GM23338 (cell line): ENCODE data around the gene CPT1A. TPM values are rescaled to one million over a fixed set of nuclear protein-coding genes. Genes with fewer than 3 reads are reported as not detected.

Experiments used
- ATAC-seq: fragments of 200-7000 bp; cut with Tn5 transposase; 3 replicates; pipeline ENCODE4 v1.9.1; 2020
- DNase-seq: peaks from one replicate; pipeline ENCODE4 v3.0.0-alpha.2; 2015; ENCODE audit warnings: low spot score
- H2AFZ ChIP-seq: fragments of 200-600 bp; sonication (generic); 2 replicates; pipeline ENCODE4 v1.8.0; 2016; ENCODE audit warnings: antibody characterized with exemption, mild to moderate bottlenecking, moderate library complexity
- H3F3A ChIP-seq: fragments of 200-600 bp; sonication (generic); replicated peaks from 2 replicates; pipeline ENCODE4 v1.8.0; 2017; ENCODE audit warnings: antibody characterized with exemption, mixed run types, low read depth
- H3K27ac ChIP-seq: fragments of 200-600 bp; sonication (generic); 2 replicates; pipeline ENCODE4 v1.6.1; 2016; ENCODE audit warnings: low read depth
- H3K27me3 ChIP-seq: fragments of 200-600 bp; sonication (generic); 2 replicates; pipeline ENCODE4 v1.8.0; 2016; ENCODE audit warnings: mild to moderate bottlenecking, mixed run types, moderate library complexity; ENCODE audit not compliant: insufficient read depth
- H3K36me3 ChIP-seq: fragments of 200-600 bp; sonication (generic); 2 replicates; pipeline ENCODE4 v1.8.0; 2016; ENCODE audit warnings: mild to moderate bottlenecking; ENCODE audit not compliant: insufficient read depth
- H3K4me1 ChIP-seq: fragments of 200-600 bp; sonication (generic); 2 replicates; pipeline ENCODE4 v1.8.0; 2016; ENCODE audit warnings: mild to moderate bottlenecking, moderate library complexity; ENCODE audit not compliant: insufficient read depth
- H3K4me2 ChIP-seq: fragments of 200-600 bp; sonication (generic); 2 replicates; pipeline ENCODE4 v1.7.1; 2017; ENCODE audit warnings: mixed run types
- H3K4me3 ChIP-seq: fragments of 200-600 bp; sonication (generic); 2 replicates; pipeline ENCODE4 v1.6.1; 2016; ENCODE audit warnings: mixed run types
- H3K79me2 ChIP-seq: fragments of 200-600 bp; sonication (generic); replicated peaks from 2 replicates; pipeline ENCODE4 v1.8.0; 2017; ENCODE audit warnings: mild to moderate bottlenecking; ENCODE audit not compliant: insufficient read depth
- H3K9me2 ChIP-seq: fragments of 200-600 bp; sonication (generic); 2 replicates; pipeline ENCODE4 v1.8.0; 2017; ENCODE audit not compliant: insufficient read depth
- H4K20me1 ChIP-seq: fragments of 200-600 bp; sonication (generic); replicated peaks from 2 replicates; pipeline ENCODE4 v1.8.0; 2017; ENCODE audit warnings: mild to moderate bottlenecking; ENCODE audit not compliant: insufficient read depth
- H3K27ac Mint-ChIP-seq: 2 replicates; pipeline ENCODE4 v1.8.0; 2020; ENCODE audit warnings: inconsistent platforms, mild to moderate bottlenecking, moderate library complexity, mixed read lengths
- H3K27me3 Mint-ChIP-seq: 3 replicates; pipeline ENCODE4 v1.8.0; 2022; ENCODE audit warnings: low read depth, mild to moderate bottlenecking, moderate library complexity, mixed read lengths, inconsistent platforms; ENCODE audit not compliant: insufficient read depth, poor library complexity
- H3K36me3 Mint-ChIP-seq: 3 replicates; pipeline ENCODE4 v1.8.0; 2021; ENCODE audit warnings: low read depth, mild to moderate bottlenecking, inconsistent platforms, moderate library complexity, mixed read lengths
- H3K4me1 Mint-ChIP-seq: 3 replicates; pipeline ENCODE4 v1.8.0; 2020; ENCODE audit warnings: mild to moderate bottlenecking, inconsistent platforms, mixed read lengths
- H3K4me3 Mint-ChIP-seq: 3 replicates; pipeline ENCODE4 v1.8.0; 2021; ENCODE audit warnings: moderate library complexity, mild to moderate bottlenecking, inconsistent platforms, mixed read lengths
- H3K9me3 Mint-ChIP-seq: 3 replicates; pipeline ENCODE4 v1.8.0; 2020; ENCODE audit warnings: moderate library complexity, mild to moderate bottlenecking, inconsistent platforms, mixed read lengths
- EZH2 ChIP-seq: fragments of 200-600 bp; sonication (generic); IDR thresholded peaks from one replicate; pipeline ENCODE4 v1.8.0; 2017; ENCODE audit warnings: antibody characterized with exemption, mild to moderate bottlenecking, low read depth; ENCODE audit not compliant: unreplicated experiment
- EZH2phosphoT487 ChIP-seq: fragments of 200-600 bp; sonication (generic); IDR thresholded peaks from one replicate; pipeline ENCODE4 v1.8.1; 2018; ENCODE audit warnings: antibody characterized with exemption; ENCODE audit not compliant: unreplicated experiment
- JUNB ChIP-seq: IDR thresholded peaks from one replicate; pipeline ENCODE4 v1.6.1; 2016; ENCODE audit warnings: antibody characterized with exemption; ENCODE audit not compliant: unreplicated experiment
- NANOG ChIP-seq: IDR thresholded peaks from 2 replicates; pipeline ENCODE4 v1.6.1; 2016; ENCODE audit warnings: antibody characterized with exemption, borderline replicate concordance
- STAT1 ChIP-seq: IDR thresholded peaks from one replicate; pipeline ENCODE4 v1.6.1; 2016; ENCODE audit warnings: antibody characterized with exemption; ENCODE audit not compliant: unreplicated experiment
- ZNF114 ChIP-seq: fragments of 250-450 bp; sonication (Bioruptor Pico); IDR thresholded peaks from 2 replicates; pipeline ENCODE4 v1.5.0; 2020; ENCODE audit warnings: mild to moderate bottlenecking, moderate library complexity
- ZNF331 ChIP-seq: fragments of 250-450 bp; sonication (Bioruptor Pico); IDR thresholded peaks from 2 replicates; pipeline ENCODE4 v1.5.0; 2020; ENCODE audit warnings: low read depth, mild to moderate bottlenecking, moderate library complexity
- ZNF462 ChIP-seq: fragments of 250-450 bp; sonication (Bioruptor Pico); IDR thresholded peaks from 2 replicates; pipeline ENCODE4 v1.5.0; 2020; ENCODE audit warnings: mild to moderate bottlenecking, moderate library complexity
- polyA plus RNA-seq: library from polyadenylated mRNA; unstranded; fragments of >200 nt; fragmentation: Nextera tagmentation; extraction: Ambion mirVana; gene quantifications from 2 replicates; pipeline ENCODE4 v1.2.1, GENCODE V29; 2016
- total RNA-seq: library from RNA; depleted of rRNA; stranded (reverse); fragments of >200 nt; shearing (Covaris generic); gene quantifications from 2 replicates; pipeline ENCODE4 v1.2.3, GENCODE V29; 2014
- TF ChIP-seq, protein P1 (sequence below): IDR thresholded peaks from 2 replicates; pipeline ENCODE4 v1.6.1; 2016; ENCODE audit warnings: antibody characterized with exemption

CPT1A gene
- total and polyA plus RNA-seq, 2 experiments from 2014 or later, result 2.6 to 9.5 TPM

GRCh38 chr11:68818181-68818580, 23.5 kb downstream of the CPT1A start (continued):
- TF ChIP-seq ZNF462 (CRISPR knock-in tag), result no peak
- TF ChIP-seq ZNF114 (CRISPR knock-in tag), result no peak

DNA sequence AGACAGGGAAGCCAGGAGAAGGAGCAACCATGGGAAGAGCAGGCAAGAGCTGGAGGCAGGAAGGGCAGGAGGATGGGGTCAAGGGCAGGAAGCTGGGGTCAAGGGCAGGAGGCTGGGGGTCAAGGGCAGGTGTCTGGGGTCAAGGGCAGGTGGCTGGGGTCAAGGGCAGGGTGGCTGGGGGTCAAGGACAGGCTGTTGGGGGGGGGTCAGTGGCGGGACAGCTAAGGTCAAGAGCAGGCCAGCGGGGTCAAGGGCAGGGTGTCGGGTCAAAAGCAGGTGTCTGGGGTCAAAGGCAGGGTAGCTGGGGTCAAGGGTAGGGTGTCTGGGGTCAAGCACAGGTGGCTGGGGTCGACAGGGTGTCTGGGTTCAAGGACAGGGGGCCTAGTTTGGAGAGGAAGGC, 24.2 kb downstream of the CPT1A start:
- Histone ChIP-seq H3K27ac (no peak overlapping the region), H4K20me1 (no peaks in the 10 kb centered on the region), H3K9me2 (no peaks in the 10 kb centered on the region), H3K79me2 (no peaks in the 10 kb centered on the region; the same call in 1 of the 2 replicates), H3F3A (no peaks in the 10 kb centered on the region), H3K4me2 (no peak overlapping the region), H3K27me3 (no peaks in the 10 kb centered on the region), H3K4me1 (no peaks in the 10 kb centered on the region), H2AFZ (no peak overlapping the region), H3K36me3 (no peaks in the 10 kb centered on the region), H3K4me3 (no peak overlapping the region)
- H3K4me1 Mint-ChIP-seq, result 0 out of 3 replicates have a peak, but pooled peaks cover 3% of the 10 kb centered on the region
- DNase-seq (no peak), ATAC-seq (no peak)
- no peak overlapping the region for H3K4me3 Mint-ChIP-seq
- peaks cover 3% of the 10 kb centered on the region for H3K27me3 Mint-ChIP-seq
- TF ChIP-seq ZNF462 (CRISPR knock-in tag) (no peak), ZNF331 (CRISPR knock-in tag) (no peak), STAT1 (no peak), JUNB (no peak), ZNF114 (CRISPR knock-in tag) (no peak), EZH2phosphoT487 (no peak), NANOG (no peak), EZH2 (no peak)
- TF ChIP-seq, protein P1, sequence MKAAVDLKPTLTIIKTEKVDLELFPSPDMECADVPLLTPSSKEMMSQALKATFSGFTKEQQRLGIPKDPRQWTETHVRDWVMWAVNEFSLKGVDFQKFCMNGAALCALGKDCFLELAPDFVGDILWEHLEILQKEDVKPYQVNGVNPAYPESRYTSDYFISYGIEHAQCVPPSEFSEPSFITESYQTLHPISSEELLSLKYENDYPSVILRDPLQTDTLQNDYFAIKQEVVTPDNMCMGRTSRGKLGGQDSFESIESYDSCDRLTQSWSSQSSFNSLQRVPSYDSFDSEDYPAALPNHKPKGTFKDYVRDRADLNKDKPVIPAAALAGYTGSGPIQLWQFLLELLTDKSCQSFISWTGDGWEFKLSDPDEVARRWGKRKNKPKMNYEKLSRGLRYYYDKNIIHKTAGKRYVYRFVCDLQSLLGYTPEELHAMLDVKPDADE, result no peak
- H3K27ac Mint-ChIP-seq, result no peak overlapping the region; the same call in 1 of the 2 replicates
- H3K9me3 Mint-ChIP-seq, result no peaks in the 10 kb centered on the region
- H3K36me3 Mint-ChIP-seq, result no peaks in the 10 kb centered on the region; the same call in 2 of the 3 replicates
